Stimulated activated CD8-positive, alpha-beta memory T cell treated with anti-CD3 and anti-CD28 coated beads, Interleukin-15, amount 100 ng/mL, for 24 hours (primary cell): ENCODE measurements around the gene P2RX2.
A peak's percentile ranks its signal among the peaks of the same experiment; 100 is the strongest.

Experiments
- DNase-seq: peaks from one replicate; pipeline ENCODE4 v3.0.0-alpha.2; 2020; ENCODE audit warnings: low read depth

The P2RX2 gene

DNA sequence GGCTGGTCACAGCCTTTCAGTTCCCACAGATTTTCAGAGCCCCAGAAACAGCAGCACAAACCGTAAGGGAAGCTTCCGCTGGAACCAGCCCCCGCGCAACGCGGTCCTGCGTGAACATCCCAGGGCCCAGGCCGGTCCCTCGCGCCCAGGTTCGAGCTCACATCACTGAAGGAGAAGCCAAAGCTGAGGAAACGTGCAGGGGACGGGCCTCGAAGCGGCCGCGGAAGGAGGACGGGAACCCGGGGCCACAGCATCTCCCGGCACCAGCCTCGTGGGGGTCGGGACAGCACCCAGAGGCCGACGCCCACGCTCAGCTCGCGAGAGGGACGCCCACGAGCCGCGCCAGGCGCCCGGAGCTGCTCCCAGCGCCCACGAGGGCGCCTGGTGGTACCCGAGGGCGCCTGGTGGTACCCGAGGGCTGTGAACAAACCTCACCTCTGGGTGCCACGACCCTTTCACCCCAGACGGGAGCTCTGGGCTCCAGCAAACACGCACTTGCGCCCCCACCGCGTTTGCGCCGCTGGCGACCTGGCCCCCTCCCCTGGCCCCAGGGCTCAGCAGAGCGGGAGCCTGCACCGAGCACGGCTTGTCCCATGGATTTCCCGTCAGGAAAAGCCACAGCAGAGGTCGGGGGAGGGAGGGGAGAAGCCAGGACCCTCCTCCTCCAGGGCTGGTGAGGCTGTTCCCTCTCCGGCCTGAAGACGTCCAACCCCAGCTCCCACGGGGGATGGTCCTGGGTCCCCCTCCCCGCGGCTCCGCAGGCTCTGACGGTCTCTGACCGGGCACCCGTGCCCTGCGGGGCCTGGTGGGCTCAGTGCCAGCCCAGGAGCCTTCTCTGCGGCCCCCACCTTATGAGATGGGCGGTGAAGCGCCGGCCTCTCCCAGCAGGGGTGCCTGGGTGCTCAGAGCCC, 15.1 kb upstream of the P2RX2 start:
- no peak for DNase-seq

- no peak for DNase-seq
Measured at GRCh38 chr12:132604151-132604618, 14.4 kb upstream of the P2RX2 start.

GRCh38 chr12:132604668-132605441, 13.7 kb upstream of the P2RX2 start:
- no peak for DNase-seq

DNA sequence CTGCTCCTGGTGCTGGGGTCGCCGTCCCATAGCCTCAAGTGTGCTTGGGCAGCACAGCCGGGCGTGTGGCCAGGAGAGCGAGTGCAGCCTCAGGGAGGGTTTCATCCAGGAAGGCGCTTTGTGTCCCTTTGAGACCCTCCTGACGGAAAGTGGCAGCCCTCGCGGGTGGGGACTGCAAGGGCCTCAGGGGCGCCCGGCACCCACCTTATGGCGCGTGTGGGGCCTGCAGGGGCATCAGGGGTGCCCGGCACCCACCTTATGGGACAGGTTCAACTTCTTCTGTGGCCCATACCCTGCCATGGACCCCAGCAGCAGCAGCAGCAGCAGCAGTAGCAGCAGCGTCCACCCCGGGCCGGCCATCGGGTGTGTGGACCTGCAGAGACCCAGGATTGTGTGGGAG, 12.7 kb upstream of the P2RX2 start:
- no peak for DNase-seq

DNA sequence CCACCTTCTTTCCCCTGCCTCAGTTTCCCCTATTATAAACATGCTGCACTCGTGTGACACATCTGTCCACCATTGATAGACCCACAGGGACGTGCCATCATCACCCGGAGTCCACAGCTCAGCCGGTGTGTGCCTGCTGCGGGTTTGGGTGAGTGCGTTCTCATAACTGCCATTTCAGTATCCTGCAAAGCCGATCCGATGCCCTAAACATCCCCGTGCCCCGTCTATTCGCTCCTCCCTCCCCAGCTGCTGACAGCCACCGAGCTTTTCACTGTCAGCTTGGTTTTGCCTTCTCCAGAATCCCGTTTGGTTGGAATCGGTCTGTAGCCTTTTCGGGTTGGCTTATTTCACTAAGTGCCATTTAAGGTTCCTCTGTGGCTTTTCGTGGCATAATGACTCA, 12.1 kb upstream of the P2RX2 start:
- no peak for DNase-seq

DNA sequence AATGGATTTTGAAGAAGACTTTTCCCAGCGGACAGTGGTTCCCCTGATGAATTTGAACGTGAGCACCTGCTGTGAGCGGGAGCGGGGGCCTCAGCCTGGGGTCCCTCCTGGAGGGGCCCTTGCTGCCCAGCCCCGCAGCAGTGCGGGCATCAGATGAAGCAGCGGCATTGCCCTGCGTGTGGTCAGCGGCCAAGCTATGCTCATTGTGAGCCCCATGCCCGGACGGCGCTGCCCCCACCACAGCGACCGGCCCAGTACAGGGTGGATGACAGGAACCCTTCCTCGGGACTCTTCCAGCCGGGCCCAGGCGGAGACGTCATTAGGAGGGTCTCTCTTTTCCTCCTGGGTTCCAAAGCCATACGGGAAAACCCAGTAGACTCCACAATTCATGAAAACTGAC, 11.6 kb upstream of the P2RX2 start:
- DNase-seq: no peak

- DNase-seq: no peak
Measured at GRCh38 chr12:132608231-132609171, 10.1 kb upstream of the P2RX2 start.

GRCh38 chr12:132610051-132610759, 8.4 kb upstream of the P2RX2 start, which contains the start of gene LRCOL1:
Gene LRCOL1, minus strand, starts transcription at chr12:132610582. Its CDS starts 4,331 bp downstream, at chr12:132606251.
- no peak for DNase-seq

- no peak for DNase-seq
Measured at GRCh38 chr12:132610866-132611602, 7.5 kb upstream of the P2RX2 start.

DNA sequence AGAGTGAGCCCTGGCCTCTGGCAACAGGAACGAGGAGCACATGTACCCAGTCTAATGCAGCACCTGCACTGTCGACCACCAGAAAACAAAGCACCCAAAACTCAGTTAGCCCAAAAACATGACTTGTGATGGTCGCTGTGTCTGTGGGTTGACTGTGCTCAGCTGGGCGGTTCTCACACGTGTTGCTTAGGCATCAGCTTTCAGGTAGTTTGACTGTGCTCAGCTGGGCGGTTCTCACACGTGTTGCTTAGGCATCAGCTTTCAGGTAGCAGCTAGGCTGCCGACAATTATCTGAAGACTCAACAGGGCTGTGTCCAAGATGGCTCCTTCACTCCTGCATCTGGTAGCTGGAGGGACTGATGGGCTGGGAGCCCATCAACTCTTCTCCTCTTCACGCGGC, 7.0 kb upstream of the P2RX2 start:
- no peak for DNase-seq

GRCh38 chr12:132614029-132614428, 4.5 kb upstream of the P2RX2 start:
- no peak for DNase-seq

GRCh38 chr12:132614861-132615578, 3.6 kb upstream of the P2RX2 start:
- peak; percentile 70 for DNase-seq

DNA sequence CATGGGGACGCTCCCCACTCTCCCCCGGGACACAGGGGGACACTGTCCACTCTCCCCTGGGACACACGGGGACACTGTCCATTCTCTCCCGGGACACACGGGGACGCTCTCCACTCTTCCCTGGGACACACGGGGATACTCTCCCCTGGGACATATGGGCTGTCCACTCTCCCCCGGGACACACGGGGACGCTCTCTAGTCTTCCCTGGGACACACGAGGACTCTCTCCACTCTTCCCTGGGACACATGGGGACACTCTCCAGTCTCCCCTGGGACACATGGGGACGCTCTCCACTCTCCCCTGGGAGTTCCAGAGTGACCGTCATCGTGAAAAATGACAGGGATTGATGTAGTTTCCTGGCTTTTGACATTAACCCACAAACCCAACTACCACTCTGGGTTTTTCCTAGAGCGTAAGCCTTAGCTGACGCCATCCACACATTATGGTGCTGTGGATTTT, 3.0 kb upstream of the P2RX2 start:
- DNase-seq: no peak

GRCh38 chr12:132617135-132617701, 1.4 kb upstream of the P2RX2 start:
- no peak for DNase-seq

DNA sequence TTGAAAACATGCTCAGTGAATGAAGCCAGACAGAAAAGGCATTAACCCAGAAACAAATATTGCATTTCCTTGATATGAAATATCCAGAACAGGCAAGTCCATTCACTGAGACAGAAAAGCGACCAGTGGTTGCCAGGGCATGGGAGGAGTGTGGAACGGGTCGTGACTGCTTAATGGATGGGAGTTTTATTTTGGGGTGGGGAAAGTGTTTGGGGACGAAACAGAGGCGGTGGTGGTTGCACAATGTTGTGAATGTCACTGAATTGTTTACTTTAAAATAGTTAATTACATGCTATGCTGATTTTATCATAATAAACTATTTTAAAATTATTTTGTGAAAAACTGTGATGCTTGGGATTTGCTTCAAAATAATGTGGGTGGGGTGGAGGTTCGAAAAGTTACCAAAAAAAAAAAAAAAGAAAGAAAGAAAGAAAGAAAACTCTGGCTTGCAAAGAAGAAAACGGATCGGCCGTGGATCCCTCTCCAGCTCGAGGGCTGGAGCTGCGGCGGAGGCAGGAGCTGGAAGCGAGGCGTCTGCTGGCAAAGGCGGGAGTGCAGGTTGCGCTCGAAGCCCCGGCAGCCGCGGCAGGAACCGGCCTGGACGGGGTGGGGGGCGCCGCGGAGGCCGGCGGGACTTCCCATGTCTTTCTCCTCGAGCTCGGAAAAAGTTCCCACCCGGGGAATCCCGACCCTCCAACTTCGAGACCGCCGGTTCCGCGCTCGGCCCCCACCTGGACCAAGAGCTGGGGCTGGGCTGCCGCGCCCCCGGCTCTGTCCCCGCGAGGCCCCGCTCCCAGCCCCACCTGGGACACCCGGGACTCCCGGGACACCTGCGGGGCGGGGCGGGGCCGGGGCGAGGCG, 524 bp upstream of the P2RX2 start:
- DNase-seq: no peak

- no peak for DNase-seq
Measured at GRCh38 chr12:132619071-132619385, 452 bp downstream of the P2RX2 start.

GRCh38 chr12:132619386-132620112, 973 bp downstream of the P2RX2 start:
- no peak for DNase-seq
